HG03066 (cell line): Measurements from ENCODE around the gene IRF2BP1.
"Not testable (repeated sequence)": the region's sequence is repeated elsewhere in the genome, so short reads cannot be mapped to it uniquely, and the experiment has no call there.

Source experiments
- ATAC-seq: cut with Tn5 transposase; IDR thresholded peaks from one replicate; pipeline ENCODE4 v1.9.1; 2021; ENCODE audit warnings: low read depth; ENCODE audit not compliant: unreplicated experiment

The IRF2BP1 gene

GRCh38 chr19:45902651-45903625, 17.0 kb upstream of the IRF2BP1 start:
- ATAC-seq, result peak; percentile 73

- no peak for ATAC-seq
Measured at GRCh38 chr19:45901912-45902650, 16.1 kb upstream of the IRF2BP1 start, which contains the start of gene MYPOP. TSS of gene MYPOP (minus strand) at chr19:45902613. CDS start at chr19:45901773, 840 bp downstream.

- no peak for ATAC-seq
Measured at GRCh38 chr19:45901432-45901911, 15.5 kb upstream of the IRF2BP1 start.

GRCh38 chr19:45900738-45901431, 14.9 kb upstream of the IRF2BP1 start:
- ATAC-seq, result no peak

GRCh38 chr19:45899919-45900589, 14.1 kb upstream of the IRF2BP1 start:
- no peak for ATAC-seq

GRCh38 chr19:45899253-45899652, 13.3 kb upstream of the IRF2BP1 start:
- ATAC-seq, result no peak

GRCh38 chr19:45897261-45897812, 11.4 kb upstream of the IRF2BP1 start:
- ATAC-seq, result no peak

GRCh38 chr19:45895983-45896599, 10.2 kb upstream of the IRF2BP1 start:
- ATAC-seq, result not testable (repeated sequence)

GRCh38 chr19:45895519-45895972, 9.6 kb upstream of the IRF2BP1 start:
- ATAC-seq, result no peak

- ATAC-seq, result no peak
Measured at GRCh38 chr19:45890877-45891276, 4.9 kb upstream of the IRF2BP1 start.

GRCh38 chr19:45889210-45889885, 3.4 kb upstream of the IRF2BP1 start:
- ATAC-seq, result no peak

- no peak for ATAC-seq
Measured at GRCh38 chr19:45887200-45887710, 1.3 kb upstream of the IRF2BP1 start.

- ATAC-seq, result peak; percentile 38
Measured at GRCh38 chr19:45886427-45887199, 672 bp upstream of the IRF2BP1 start.

- no peak for ATAC-seq
Measured at GRCh38 chr19:45884682-45885555, 1.0 kb downstream of the IRF2BP1 start.

- ATAC-seq, result no peak
Measured at GRCh38 chr19:45883881-45884681, 1.9 kb downstream of the IRF2BP1 start.

GRCh38 chr19:45883586-45883880, 2.4 kb downstream of the IRF2BP1 start:
- no peak for ATAC-seq
